H9 (cell line): ENCODE measurements around the gene COQ4. TPM values are rescaled to one million over a fixed set of nuclear protein-coding genes. Genes with fewer than 3 reads are reported as not detected.

Source experiments
- DNase-seq: peaks from one replicate; pipeline ENCODE4 v3.0.0-alpha.2; 2017
- H2AFZ ChIP-seq: one replicate; pipeline ENCODE4 v1.6.1; 2013; ENCODE audit warnings: mild to moderate bottlenecking, low read length, control low read depth, moderate library complexity
- H2AK5ac ChIP-seq: 2 replicates; pipeline ENCODE4 v1.6.1; 2013; ENCODE audit warnings: low read length, control low read depth, mixed read lengths; ENCODE audit not compliant: insufficient read length
- H2BK120ac ChIP-seq: one replicate; pipeline ENCODE4 v1.6.1; 2013; ENCODE audit warnings: low read depth, mild to moderate bottlenecking, low read length, control low read depth, inconsistent platforms; ENCODE audit not compliant: poor library complexity, severe bottlenecking
- H2BK12ac ChIP-seq: 2 replicates; pipeline ENCODE4 v1.6.1; 2013; ENCODE audit warnings: low read length, control low read depth, mixed read lengths, low read depth; ENCODE audit not compliant: insufficient read length
- H2BK15ac ChIP-seq: 2 replicates; pipeline ENCODE4 v1.6.1; 2013; ENCODE audit warnings: low read depth, low read length, control low read depth
- H2BK20ac ChIP-seq: one replicate; pipeline ENCODE4 v1.6.1; 2013; ENCODE audit warnings: low read depth, mild to moderate bottlenecking, low read length, control low read depth, inconsistent platforms; ENCODE audit not compliant: poor library complexity, severe bottlenecking
- H2BK5ac ChIP-seq: 2 replicates; pipeline ENCODE4 v1.6.1; 2013; ENCODE audit warnings: low read length, control low read depth, mixed read lengths; ENCODE audit not compliant: insufficient read length
- H3K14ac ChIP-seq: 2 replicates; pipeline ENCODE4 v1.6.1; 2013; ENCODE audit warnings: low read length, control low read depth; ENCODE audit not compliant: insufficient read depth
- H3K18ac ChIP-seq: 2 replicates; pipeline ENCODE4 v1.6.1; 2013; ENCODE audit warnings: low read depth, mild to moderate bottlenecking, mixed read lengths, low read length, control low read depth; ENCODE audit not compliant: insufficient read length
- H3K23ac ChIP-seq: 2 replicates; pipeline ENCODE4 v1.6.1; 2013; ENCODE audit warnings: low read length, control low read depth, mixed read lengths, low read depth; ENCODE audit not compliant: insufficient read length
- H3K23me2 ChIP-seq: 2 replicates; pipeline ENCODE4 v1.6.1; 2013; ENCODE audit warnings: low read depth, mild to moderate bottlenecking, mixed read lengths, low read length, control low read depth; ENCODE audit not compliant: insufficient read length, poor library complexity, severe bottlenecking
- H3K27ac ChIP-seq: 2 replicates; pipeline ENCODE4 v1.5.1; 2013; ENCODE audit warnings: low read length, control low read depth, mixed read lengths, low read depth; ENCODE audit not compliant: insufficient read length
- H3K27me3 ChIP-seq: 2 replicates; pipeline ENCODE4 v1.6.1; 2013; ENCODE audit warnings: low read length, control low read depth, inconsistent platforms; ENCODE audit not compliant: insufficient read depth
- H3K4ac ChIP-seq: 2 replicates; pipeline ENCODE4 v1.6.1; 2013; ENCODE audit warnings: low read depth, mild to moderate bottlenecking, control low read depth, inconsistent platforms, low read length, moderate library complexity
- H3K4me1 ChIP-seq: 2 replicates; pipeline ENCODE4 v1.6.1; 2013; ENCODE audit warnings: low read length, control low read depth, inconsistent platforms; ENCODE audit not compliant: insufficient read depth
- H3K4me2 ChIP-seq: 2 replicates; pipeline ENCODE4 v1.6.1; 2013; ENCODE audit warnings: low read length, control low read depth, mixed read lengths; ENCODE audit not compliant: insufficient read length, insufficient read depth
- H3K56ac ChIP-seq: 2 replicates; pipeline ENCODE4 v1.6.1; 2013; ENCODE audit warnings: low read depth, mild to moderate bottlenecking, mixed read lengths, low read length, control low read depth; ENCODE audit not compliant: insufficient read length
- H3K79me1 ChIP-seq: 2 replicates; pipeline ENCODE4 v1.6.1; 2013; ENCODE audit warnings: low read depth, mild to moderate bottlenecking, moderate library complexity, low read length, control low read depth, inconsistent platforms; ENCODE audit not compliant: insufficient read depth, poor library complexity, severe bottlenecking
- H3K79me2 ChIP-seq: 2 replicates; pipeline ENCODE4 v1.6.1; 2013; ENCODE audit warnings: low read length, control low read depth, inconsistent platforms; ENCODE audit not compliant: insufficient read depth
- H3K9ac ChIP-seq: 2 replicates; pipeline ENCODE4 v1.6.1; 2013; ENCODE audit warnings: low read length, control low read depth, mixed read lengths; ENCODE audit not compliant: insufficient read length; ENCODE audit errors: extremely low read depth
- H3K9me3 ChIP-seq: one replicate; pipeline ENCODE4 v1.6.1; 2013; ENCODE audit warnings: low read depth, low read length, inconsistent platforms; ENCODE audit not compliant: control insufficient read depth
- H3T11ph ChIP-seq: one replicate; pipeline ENCODE4 v1.6.1; 2013; ENCODE audit warnings: mild to moderate bottlenecking, low read length, control low read depth, inconsistent platforms
- H4K20me1 ChIP-seq: one replicate; pipeline ENCODE4 v1.6.1; 2013; ENCODE audit not compliant: control insufficient read depth, insufficient read length, insufficient read depth
- H4K5ac ChIP-seq: 2 replicates; pipeline ENCODE4 v1.6.1; 2013; ENCODE audit warnings: low read depth, mild to moderate bottlenecking, mixed read lengths, low read length, control low read depth; ENCODE audit not compliant: insufficient read length
- H4K8ac ChIP-seq: replicated peaks from 2 replicates; pipeline ENCODE4 v1.6.1; 2013; ENCODE audit warnings: low read length, control low read depth, mixed read lengths, low read depth; ENCODE audit not compliant: insufficient read length
- H4K91ac ChIP-seq: 2 replicates; pipeline ENCODE4 v1.6.1; 2013; ENCODE audit warnings: low read depth, mild to moderate bottlenecking, moderate library complexity, mixed read lengths, low read length, control low read depth; ENCODE audit not compliant: insufficient read length
- H3K27ac Mint-ChIP-seq, 3 experiments: 2 replicates in 2 of 3; 3 replicates in 1 of 3; pipeline ENCODE4 v1.8.0; 2020 to 2021; ENCODE audit warnings: mixed read lengths in 3 of 3, mild to moderate bottlenecking in 1 of 3, moderate library complexity in 1 of 3
- H3K27me3 Mint-ChIP-seq: 2 replicates; pipeline ENCODE4 v1.8.0; 2021; ENCODE audit warnings: low read depth, mild to moderate bottlenecking, moderate library complexity, mixed read lengths
- H3K36me3 Mint-ChIP-seq, 3 experiments: 2 replicates in 2 of 3; 3 replicates in 1 of 3; pipeline ENCODE4 v1.8.0; 2020 to 2021; ENCODE audit warnings: low read depth in 3 of 3, mixed read lengths in 3 of 3; ENCODE audit not compliant: insufficient read depth in 1 of 3
- H3K4me1 Mint-ChIP-seq, 2 experiments: 2 replicates each; pipeline ENCODE4 v1.8.0; 2020; ENCODE audit warnings: mixed read lengths in 2 of 2
- H3K4me3 Mint-ChIP-seq, 2 experiments: 2 replicates in 1 of 2; 3 replicates in 1 of 2; pipeline ENCODE4 v1.8.0; 2020 to 2021; ENCODE audit warnings: mild to moderate bottlenecking in 2 of 2, mixed read lengths in 2 of 2, moderate library complexity in 1 of 2
- H3K9me3 Mint-ChIP-seq, 2 experiments: 2 replicates in 1 of 2; 3 replicates in 1 of 2; pipeline ENCODE4 v1.8.0; 2020; ENCODE audit warnings: mild to moderate bottlenecking in 2 of 2, mixed read lengths in 2 of 2, moderate library complexity in 1 of 2
- CTCF ChIP-seq: fragments of 200-600 bp; sonication (generic); conservative IDR thresholded peaks from 3 replicates; pipeline ENCODE4 v1.8.0; 2021; ENCODE audit warnings: antibody characterized with exemption, mild to moderate bottlenecking
- WGBS: extraction: QIAGEN DNeasy Blood & Tissue Kit; methylation state at CpG from one replicate; pipeline ENCODE4 v1.1.7; 2013; ENCODE audit warnings: missing lambda C conversion rate, low lambda C conversion rate, mixed read lengths; ENCODE audit not compliant: insufficient read length; ENCODE audit errors: extremely low coverage; 5-methylcytosine and 5-hydroxymethylcytosine counted together
- total RNA-seq: library from RNA; stranded (reverse); gene quantifications from 2 replicates; pipeline ENCODE4 v1.2.1, GENCODE V29; 2021

COQ4 gene
- total RNA-seq, 1 experiment from 2014 or later = 38.4 TPM

GRCh38 chr9:128296340-128297220 lies 26.1 kb upstream of the COQ4 start:
- Histone ChIP-seq H3K14ac (no peak overlapping the region), H3K9me3 (no peaks in the 10 kb centered on the region), H3K18ac (no peak overlapping the region), H3K79me1 (no peaks in the 10 kb centered on the region), H2BK12ac (no peak overlapping the region), H2BK5ac (no peak overlapping the region), H2BK15ac (no peak overlapping the region), H4K8ac (no peak overlapping the region), H3K79me2 (no peaks in the 10 kb centered on the region), H2AK5ac (no peak overlapping the region), H2AFZ (no peak overlapping the region), H3K4me1 (no peaks in the 10 kb centered on the region), H2BK20ac (no peak overlapping the region), H3K23me2 (no peaks in the 10 kb centered on the region), H3K27me3 (no peaks in the 10 kb centered on the region), H3K27ac (no peak overlapping the region), H3T11ph (no peak overlapping the region), H4K5ac (no peak overlapping the region), H3K56ac (no peak overlapping the region), H3K4ac (no peak overlapping the region), H4K91ac (no peak overlapping the region), H3K23ac (no peak overlapping the region), H3K4me2 (no peak overlapping the region), H2BK120ac (no peak overlapping the region), H4K20me1 (no peaks in the 10 kb centered on the region), H3K9ac (no peak overlapping the region)
- H3K4me1 Mint-ChIP-seq = peaks cover 2 to 4% of the 10 kb centered on the region in 2 experiments
- TF ChIP-seq CTCF = no peak
- peaks cover 4% of the 10 kb centered on the region for H3K27me3 Mint-ChIP-seq
- H3K27ac Mint-ChIP-seq = no peak overlapping the region
- DNase-seq = no peak
- no peak overlapping the region for H3K4me3 Mint-ChIP-seq
- no peaks in the 10 kb centered on the region for H3K9me3 Mint-ChIP-seq
- H3K36me3 Mint-ChIP-seq = no peaks in the 10 kb centered on the region
- WGBS = no CpG with 5 or more reads among the region's 16 CpGs
